GM12878 (cell line): ENCODE results near the gene TNFRSF8. TPM values are rescaled to one million over a fixed set of nuclear protein-coding genes. Genes with fewer than 3 reads are reported as not detected.

Experiments
- ATAC-seq: fragments of 200-7000 bp; cut with Tn5 transposase; 3 replicates; pipeline ENCODE4 v1.9.1; 2020; ENCODE audit warnings: mild to moderate bottlenecking, moderate library complexity
- BruUV-seq: library from RNA; stranded (reverse); fragments of 400-500 nt; replicated peaks from 2 replicates; lab custom pipeline; 2021; lab: Mats Ljungman, UMichigan
- CTCF ChIA-PET: fragments of 300-600 bp; sonication (Branson Sonifier 250); formaldehyde crosslinking; extraction: SDS; loops from one replicate; lab custom pipeline; 2021; ENCODE audit warnings: inconsistent platforms; lab: Yijun Ruan, JAX
- POLR2A ChIA-PET: fragments of 350-600 bp; formaldehyde crosslinking; extraction: SDS; loops from one replicate; lab custom pipeline; 2021; ENCODE audit warnings: inconsistent platforms; lab: Charles Lee
- RAD21 ChIA-PET: fragments of 300-600 bp; sonication (Branson Sonifier 250); formaldehyde crosslinking; loops from one replicate; lab custom pipeline; 2023; ENCODE audit warnings: antibody characterized with exemption; ENCODE audit not compliant: unreplicated experiment; lab: Charles Lee
- SMC1A ChIA-PET: fragments of 300-600 bp; sonication (Branson Sonifier 250); formaldehyde crosslinking; loops from one replicate; lab custom pipeline; 2023; ENCODE audit not compliant: unreplicated experiment, uncharacterized antibody; lab: Charles Lee
- DNase-seq: peaks from one replicate; pipeline ENCODE4 v3.0.0-alpha.2; 2011; ENCODE audit warnings: low read depth, low spot score
- FAIRE-seq: peaks from 3 replicates; lab custom pipeline; 2011; peaks lifted over from hg19 to GRCh38; lab: Jason Lieb, UNC
- H2AFZ ChIP-seq: 2 replicates; pipeline ENCODE4 v1.6.0; 2011; ENCODE audit warnings: low read depth, low read length, control low read depth; ENCODE audit not compliant: control insufficient read depth
- H3K27ac ChIP-seq: 2 replicates; pipeline ENCODE4 v1.5.1; 2011; ENCODE audit warnings: control low read depth; ENCODE audit not compliant: control insufficient read depth, insufficient read depth
- H3K27me3 ChIP-seq, 2 experiments: replicated peaks in 1 of 2; 2 replicates each; pipeline versions ENCODE4 v1.6.0 to v1.6.1; 2011; ENCODE audit warnings: low read length in 1 of 2; ENCODE audit not compliant: control insufficient read depth in 2 of 2, insufficient read depth in 2 of 2
- H3K36me3 ChIP-seq, 2 experiments: 2 replicates each; pipeline ENCODE4 v1.5.1; 2011; ENCODE audit warnings: low read length in 1 of 2; ENCODE audit not compliant: control insufficient read depth in 2 of 2, insufficient read depth in 2 of 2
- H3K4me1 ChIP-seq: 2 replicates; pipeline ENCODE4 v1.6.1; 2011; ENCODE audit warnings: mild to moderate bottlenecking, low read length, moderate library complexity, mixed read lengths; ENCODE audit not compliant: control insufficient read depth, insufficient read depth
- H3K4me2 ChIP-seq: 2 replicates; pipeline ENCODE4 v1.6.0; 2011; ENCODE audit warnings: control low read depth; ENCODE audit not compliant: control insufficient read depth, insufficient read depth
- H3K4me3 ChIP-seq: fragments of 200-600 bp; sonication (generic); 2 replicates; pipeline ENCODE4 v1.5.1; 2016
- H3K79me2 ChIP-seq: 2 replicates; pipeline ENCODE4 v1.6.0; 2011; ENCODE audit warnings: low read length; ENCODE audit not compliant: control insufficient read depth, insufficient read depth
- H3K9ac ChIP-seq: 2 replicates; pipeline ENCODE4 v1.8.0; 2011; ENCODE audit warnings: low read length, control low read depth, mixed read lengths; ENCODE audit not compliant: control insufficient read depth, insufficient read depth
- H3K9me3 ChIP-seq: replicated peaks from 3 replicates; pipeline ENCODE4 v1.5.1; 2011; ENCODE audit warnings: mild to moderate bottlenecking, low read length; ENCODE audit not compliant: control insufficient read depth, insufficient read depth
- H4K20me1 ChIP-seq: 2 replicates; pipeline ENCODE4 v1.6.0; 2011; ENCODE audit not compliant: control insufficient read depth, insufficient read depth
- EGR1 ChIP-seq, 2 experiments: IDR thresholded peaks; 1 replicate in 1 of 2; 2 replicates in 1 of 2; pipeline ENCODE4 v1.6.1; 2011 to 2012; ENCODE audit warnings: low read depth in 2 of 2, low read length in 2 of 2, borderline replicate concordance in 1 of 2, mild to moderate bottlenecking in 1 of 2, moderate library complexity in 1 of 2
- ESRRA ChIP-seq: IDR thresholded peaks from 2 replicates; pipeline ENCODE4 v1.6.1; 2012; ENCODE audit warnings: mild to moderate bottlenecking, low read length, improper control_type of control experiment
- HDAC6 ChIP-seq: fragments of 200-600 bp; sonication (generic); IDR thresholded peaks from one replicate; pipeline ENCODE4 v1.8.0; 2017; ENCODE audit warnings: antibody characterized with exemption; ENCODE audit not compliant: unreplicated experiment
- MEF2B ChIP-seq: fragments of 450-650 bp; IDR thresholded peaks from 2 replicates; pipeline ENCODE4 v1.6.1; 2018; ENCODE audit warnings: mild to moderate bottlenecking, moderate library complexity; ENCODE audit not compliant: partially characterized antibody, poor library complexity, severe bottlenecking
- NFXL1 ChIP-seq: fragments of 450-650 bp; IDR thresholded peaks from 2 replicates; pipeline ENCODE4 v1.6.1; 2017; ENCODE audit warnings: antibody characterized with exemption, mild to moderate bottlenecking, borderline replicate concordance
- NR2F1 ChIP-seq: fragments of 450-650 bp; conservative IDR thresholded peaks from 2 replicates; pipeline ENCODE4 v1.6.1; 2017; ENCODE audit warnings: mild to moderate bottlenecking
- NRF1 ChIP-seq: conservative IDR thresholded peaks from 2 replicates; pipeline ENCODE4 v1.6.1; 2011; ENCODE audit warnings: mild to moderate bottlenecking, low read depth, low read length, improper control_type of control experiment
- POLR2A ChIP-seq: IDR thresholded peaks from 2 replicates; pipeline ENCODE4 v1.6.1; 2011; ENCODE audit warnings: low read depth, mild to moderate bottlenecking, low read length
- SMC3 ChIP-seq: IDR thresholded peaks from 2 replicates; pipeline ENCODE4 v1.6.1; 2011; ENCODE audit warnings: low read length, improper control_type of control experiment, borderline replicate concordance
- SREBF2 ChIP-seq: IDR thresholded peaks from 2 replicates; pipeline ENCODE4 v1.6.1; 2012; ENCODE audit warnings: mild to moderate bottlenecking, low read length
- TARDBP ChIP-seq: IDR thresholded peaks from 2 replicates; pipeline ENCODE4 v1.6.1; 2016; ENCODE audit warnings: borderline replicate concordance
- TBL1XR1 ChIP-seq: IDR thresholded peaks from 2 replicates; pipeline ENCODE4 v1.6.1; 2012; ENCODE audit warnings: low read depth, low read length, improper control_type of control experiment
- ZNF207 ChIP-seq: fragments of 450-650 bp; IDR thresholded peaks from 2 replicates; pipeline ENCODE4 v1.6.1; 2014; ENCODE audit warnings: antibody characterized with exemption, mild to moderate bottlenecking, borderline replicate concordance
- WGBS: methylation state at CpG from one replicate; pipeline ENCODE4 v1.1.6; 2016; ENCODE audit warnings: low lambda C conversion rate; ENCODE audit not compliant: insufficient replicate concordance, insufficient coverage; ENCODE audit errors: missing lambda C conversion rate; 5-methylcytosine and 5-hydroxymethylcytosine counted together
- in situ Hi-C: fragments of 300-500 bp; cut with MboI; formaldehyde crosslinking; loops from 9 replicates; pipeline ENCODE4 v1.14.3; 2018; ENCODE audit warnings: mixed read lengths
- intact Hi-C: fragments of 100-400 bp; cut with micrococcal nuclease; formaldehyde crosslinking; loops from one replicate; pipeline ENCODE4 v1.14.2; 2022; ENCODE audit not compliant: unreplicated experiment
- polyA plus RNA-seq, 11 experiments: library from polyadenylated mRNA; depleted of rRNA in 4 of 11; unstranded in 6 of 11; stranded (reverse) in 5 of 11; fragments of >200 nt; fragmentation: Nextera tagmentation in 4 of 11; fragmentation: Illumina TruSeq in 1 of 11; extraction: Ambion mirVana in 4 of 11; extraction: Trizol in 1 of 11; gene quantifications; 1 replicate in 1 of 11; 2 replicates in 10 of 11; pipeline versions ENCODE4 v1.2.1 to v1.2.3, GENCODE V29; 2011 to 2016; ENCODE audit warnings: inconsistent platforms in 2 of 11, missing spikeins in 2 of 11, low read depth in 1 of 11
- total RNA-seq, 4 experiments: library from RNA; depleted of rRNA in 3 of 4; stranded (reverse); fragments of >200 nt in 3 of 4; fragmentation: Illumina TruSeq in 1 of 4; extraction: Trizol in 1 of 4; gene quantifications; 2 replicates each; pipeline versions ENCODE4 v1.2.1 to v1.2.3, GENCODE V29; 2013 to 2021
- TF ChIP-seq, protein P1 (sequence below): fragments of 450-650 bp; IDR thresholded peaks from 2 replicates; pipeline ENCODE4 v1.6.1; 2016; ENCODE audit warnings: mild to moderate bottlenecking
- TF ChIP-seq, protein P2 (sequence below): fragments of 450-650 bp; formaldehyde crosslinking; IDR thresholded peaks from 2 replicates; pipeline ENCODE4 v1.5.0; 2022; ENCODE audit warnings: mild to moderate bottlenecking, missing genetic modification characterization

Gene TNFRSF8
- total and polyA plus RNA-seq, 10 of the 15 experiments (the other 5 are each of a cell fraction or from before 2014, with no cell fraction given): 9.8 to 114 (median 58.8) TPM

DNA sequence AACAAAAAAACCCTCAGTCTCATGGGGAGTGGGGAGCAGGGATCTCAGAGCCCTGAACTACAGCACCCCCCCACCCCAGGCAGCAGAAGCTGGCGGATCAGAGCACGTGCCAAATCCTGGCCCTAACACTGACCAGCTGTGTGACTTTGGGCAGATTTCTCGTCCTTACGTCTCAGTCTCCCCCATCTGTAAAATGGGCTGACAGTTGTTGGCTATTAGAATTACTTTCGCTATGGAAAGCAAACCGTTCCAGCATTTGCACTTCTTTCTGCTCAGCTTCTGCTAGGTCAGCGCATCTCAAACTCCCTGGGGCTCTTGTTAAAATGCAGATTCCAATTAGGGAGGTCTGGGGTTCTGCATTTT lies 15.5 kb downstream of the TNFRSF8 start (continued):
- TF ChIP-seq, protein P1, sequence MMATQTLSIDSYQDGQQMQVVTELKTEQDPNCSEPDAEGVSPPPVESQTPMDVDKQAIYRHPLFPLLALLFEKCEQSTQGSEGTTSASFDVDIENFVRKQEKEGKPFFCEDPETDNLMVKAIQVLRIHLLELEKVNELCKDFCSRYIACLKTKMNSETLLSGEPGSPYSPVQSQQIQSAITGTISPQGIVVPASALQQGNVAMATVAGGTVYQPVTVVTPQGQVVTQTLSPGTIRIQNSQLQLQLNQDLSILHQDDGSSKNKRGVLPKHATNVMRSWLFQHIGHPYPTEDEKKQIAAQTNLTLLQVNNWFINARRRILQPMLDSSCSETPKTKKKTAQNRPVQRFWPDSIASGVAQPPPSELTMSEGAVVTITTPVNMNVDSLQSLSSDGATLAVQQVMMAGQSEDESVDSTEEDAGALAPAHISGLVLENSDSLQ: peak; percentile 9; the same call in 1 of the 2 replicates
- TF ChIP-seq SREBF2: no peak
- TF ChIP-seq ESRRA: no peak; the same call in 1 of the 2 replicates
- TF ChIP-seq NFXL1: no peak

DNA sequence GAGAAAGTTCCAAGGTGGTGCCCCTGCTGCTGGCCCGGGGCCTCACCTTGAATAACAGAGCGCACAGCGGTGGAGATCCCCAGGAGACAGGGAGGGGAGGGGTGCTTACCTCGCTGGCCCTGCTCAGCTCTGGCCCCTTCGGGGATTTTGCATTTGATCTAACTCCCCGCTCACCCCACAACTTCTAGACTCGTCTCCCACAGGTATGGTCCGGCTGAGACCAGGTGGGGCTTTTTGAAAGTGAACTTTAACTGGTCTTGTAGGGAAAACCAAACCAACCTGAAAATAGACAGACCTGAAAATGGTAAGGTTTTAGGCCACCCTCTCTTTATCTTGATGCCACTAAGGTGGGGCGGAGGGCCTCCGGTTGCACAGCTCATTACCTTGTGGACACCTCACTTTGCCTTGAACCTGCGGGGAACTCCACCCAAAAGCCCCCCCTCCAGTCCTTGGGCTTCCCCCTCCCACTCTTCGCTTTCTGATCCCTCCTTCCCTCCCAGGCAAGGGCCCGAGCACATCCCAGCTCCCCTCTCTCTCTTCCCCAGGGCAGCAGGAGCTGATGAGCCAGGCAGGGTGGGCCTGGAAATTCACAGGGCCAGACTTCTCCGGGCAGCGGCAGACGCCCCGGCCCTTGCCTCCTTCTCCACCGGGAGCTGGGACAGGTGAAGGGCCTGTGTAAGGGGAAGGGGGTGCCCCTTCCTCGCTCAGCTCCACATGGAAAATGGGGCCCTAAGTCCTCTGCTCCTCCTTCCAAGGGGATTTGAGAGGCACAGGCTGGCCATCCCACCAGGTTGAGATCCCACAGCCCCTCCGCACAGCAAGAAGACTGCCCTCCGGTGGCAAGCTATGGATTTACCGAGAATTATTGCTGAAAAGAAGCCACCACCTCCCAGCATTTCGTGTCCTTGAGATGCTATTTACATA lies 16.1 kb downstream of the TNFRSF8 start:
- peak overlapping the region; percentile 77 for H3K9ac ChIP-seq
- H2AFZ ChIP-seq: peak overlapping the region; percentile 61
- RAD21 ChIA-PET: interaction anchor here (0.8 to 4.0 kb wide), 23 partner anchors 9 to 171 kb away, joined by 3 to 120 read pairs (median 8); partner anchors contain the start of genes MFN2, MIIP and TNFRSF8
- DNase-seq (peak; percentile 82), FAIRE-seq (peak; percentile 68), ATAC-seq (peak; percentile 83)
- intact Hi-C loops: loop anchor here (1.0 to 2.0 kb wide), 5 partner anchors 11 to 78 kb away; partner anchors contain the start of gene MIIP
- H3K4me3 ChIP-seq: peak overlapping the region; percentile 52
- SMC1A ChIA-PET: interaction anchor here (0.6 to 5.3 kb wide), 23 partner anchors 9 to 241 kb away, joined by 3 to 106 read pairs (median 10); partner anchors contain the start of genes MFN2, MIIP and TNFRSF8
- peaks cover 89% of the 10 kb centered on the region for H3K79me2 ChIP-seq
- peaks cover 67% of the 10 kb centered on the region for H3K4me1 ChIP-seq
- H3K36me3 ChIP-seq: peaks cover 7 to 14% of the 10 kb centered on the region in 2 experiments
- peaks cover 9% of the 10 kb centered on the region; the same call in 2 of the 3 replicates for H3K9me3 ChIP-seq
- POLR2A ChIA-PET: interaction anchor here (0.7 to 8.0 kb wide), 16 partner anchors 8 to 171 kb away, joined by 3 to 134 read pairs (median 8); partner anchors contain the start of genes MIIP and TNFRSF8
- CTCF ChIA-PET: interaction anchor here (0.6 to 4.7 kb wide), 28 partner anchors 8 to 171 kb away, joined by 3 to 80 read pairs (median 9); partner anchors contain the start of genes MFN2, MIIP and TNFRSF8
- H3K27ac ChIP-seq: peak overlapping the region; percentile 97
- peak overlapping the region; percentile 95 for H3K4me2 ChIP-seq
- H4K20me1 ChIP-seq: no peaks in the 10 kb centered on the region
- in situ Hi-C loops: no loop called here
- no peaks in the 10 kb centered on the region for H3K27me3 ChIP-seq
- under 1% methylated on average over 22 of the region's 23 CpGs for WGBS
- BruUV-seq: no TSS peak
- TF ChIP-seq SMC3 (peak; percentile 66; the same call in 1 of the 2 replicates), ZNF207 (peak; percentile 9; the same call in 1 of the 2 replicates), HDAC6 (no peak), EGR1 (IDR thresholded peaks at IDR 0.05; ENCODE audit: borderline replicate concordance in 1 of 2, low read depth in 2 of 2, low read length in 2 of 2) (peak in 1 of 2 experiments; percentile 85; a peak in 2 of 3 replicates), TBL1XR1 (no peak), NFXL1 (no peak), NR2F1 (peak; percentile 54; the same call in 1 of the 2 replicates), POLR2A (peak; percentile 71), TARDBP (0 out of 2 replicates have a peak, but pooled peaks have one; percentile 0), MEF2B (peak; percentile 90), NRF1 (no peak)
- TF ChIP-seq, protein P2, sequence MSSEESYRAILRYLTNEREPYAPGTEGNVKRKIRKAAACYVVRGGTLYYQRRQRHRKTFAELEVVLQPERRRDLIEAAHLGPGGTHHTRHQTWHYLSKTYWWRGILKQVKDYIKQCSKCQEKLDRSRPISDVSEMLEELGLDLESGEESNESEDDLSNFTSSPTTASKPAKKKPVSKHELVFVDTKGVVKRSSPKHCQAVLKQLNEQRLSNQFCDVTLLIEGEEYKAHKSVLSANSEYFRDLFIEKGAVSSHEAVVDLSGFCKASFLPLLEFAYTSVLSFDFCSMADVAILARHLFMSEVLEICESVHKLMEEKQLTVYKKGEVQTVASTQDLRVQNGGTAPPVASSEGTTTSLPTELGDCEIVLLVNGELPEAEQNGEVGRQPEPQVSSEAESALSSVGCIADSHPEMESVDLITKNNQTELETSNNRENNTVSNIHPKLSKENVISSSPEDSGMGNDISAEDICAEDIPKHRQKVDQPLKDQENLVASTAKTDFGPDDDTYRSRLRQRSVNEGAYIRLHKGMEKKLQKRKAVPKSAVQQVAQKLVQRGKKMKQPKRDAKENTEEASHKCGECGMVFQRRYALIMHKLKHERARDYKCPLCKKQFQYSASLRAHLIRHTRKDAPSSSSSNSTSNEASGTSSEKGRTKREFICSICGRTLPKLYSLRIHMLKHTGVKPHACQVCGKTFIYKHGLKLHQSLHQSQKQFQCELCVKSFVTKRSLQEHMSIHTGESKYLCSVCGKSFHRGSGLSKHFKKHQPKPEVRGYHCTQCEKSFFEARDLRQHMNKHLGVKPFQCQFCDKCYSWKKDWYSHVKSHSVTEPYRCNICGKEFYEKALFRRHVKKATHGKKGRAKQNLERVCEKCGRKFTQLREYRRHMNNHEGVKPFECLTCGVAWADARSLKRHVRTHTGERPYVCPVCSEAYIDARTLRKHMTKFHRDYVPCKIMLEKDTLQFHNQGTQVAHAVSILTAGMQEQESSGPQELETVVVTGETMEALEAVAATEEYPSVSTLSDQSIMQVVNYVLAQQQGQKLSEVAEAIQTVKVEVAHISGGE (CRISPR knock-in tag): no peak
